GM21526 (cell line): ENCODE measurements around the gene OOSP3.
"Not testable (repeated sequence)": the region's sequence is repeated elsewhere in the genome, so short reads cannot be mapped to it uniquely, and the experiment has no call there.

Experiments used
- ATAC-seq: cut with Tn5 transposase; IDR thresholded peaks from one replicate; pipeline ENCODE4 v1.9.1; 2021; ENCODE audit warnings: moderate library complexity; ENCODE audit not compliant: unreplicated experiment, low FRiP score

The OOSP3 gene

GRCh38 chr11:59878575-59878974 is at the start of gene OOSP3:
Gene OOSP3 (plus strand): TSS chr11:59878782. CDS start chr11:59878809, 27 bp downstream.
- no peak for ATAC-seq

- no peak for ATAC-seq
These were observed 49.2 kb upstream of the OOSP3 start for GRCh38 chr11:59829358-59829757.

- ATAC-seq, result no peak
These were observed 45.0 kb upstream of the OOSP3 start for GRCh38 chr11:59833602-59834001.

GRCh38 chr11:59839615-59840014 is 39.0 kb upstream of the OOSP3 start:
- ATAC-seq, result no peak

DNA sequence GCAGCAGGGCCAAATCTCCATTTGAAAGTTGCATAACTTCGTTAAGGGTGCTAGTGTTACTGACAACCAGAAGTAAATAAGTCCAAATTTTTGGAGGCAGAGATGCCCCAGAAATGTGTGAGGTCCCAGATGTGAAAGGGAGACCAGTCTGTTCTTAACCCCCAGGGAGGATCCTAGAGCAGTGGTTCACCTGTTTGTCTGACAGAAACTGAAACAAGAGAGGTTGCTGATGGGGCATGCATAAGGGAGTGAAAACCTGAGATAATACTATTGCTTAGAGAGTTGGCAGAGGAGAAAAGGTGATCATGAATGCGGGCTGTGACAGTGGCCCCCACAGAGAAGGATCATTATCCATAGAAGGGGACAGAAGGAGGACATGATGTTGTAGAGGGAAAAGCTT is 37.1 kb upstream of the OOSP3 start:
- ATAC-seq, result peak; percentile 66

DNA sequence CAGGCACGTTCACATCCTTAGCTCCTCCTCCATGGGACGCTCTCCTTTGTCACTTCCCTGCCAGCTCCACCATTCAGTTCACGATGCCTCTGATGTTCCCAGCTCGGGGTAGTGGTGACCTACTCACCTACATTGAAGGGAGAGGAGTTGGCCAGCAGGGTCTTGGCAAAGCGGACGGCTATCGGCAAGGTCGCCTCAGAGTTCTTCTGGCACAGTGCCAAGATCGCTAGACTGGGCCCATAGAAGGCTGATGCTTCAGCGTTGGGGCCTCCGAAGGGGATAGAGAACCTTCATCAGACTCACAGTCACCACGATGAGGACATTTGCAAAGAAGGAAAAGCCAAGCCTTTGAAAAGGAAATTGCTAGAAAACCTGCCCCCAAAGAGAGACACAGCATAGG is 36.3 kb upstream of the OOSP3 start:
- no peak for ATAC-seq

GRCh38 chr11:59845399-59845798 is 33.2 kb upstream of the OOSP3 start, which contains the start of gene CBLIF:
Gene CBLIF (minus strand): TSS chr11:59845499. CDS start chr11:59845453, 46 bp downstream.
- ATAC-seq, result no peak

GRCh38 chr11:59846556-59846955 is 32.0 kb upstream of the OOSP3 start:
- ATAC-seq, result no peak

DNA sequence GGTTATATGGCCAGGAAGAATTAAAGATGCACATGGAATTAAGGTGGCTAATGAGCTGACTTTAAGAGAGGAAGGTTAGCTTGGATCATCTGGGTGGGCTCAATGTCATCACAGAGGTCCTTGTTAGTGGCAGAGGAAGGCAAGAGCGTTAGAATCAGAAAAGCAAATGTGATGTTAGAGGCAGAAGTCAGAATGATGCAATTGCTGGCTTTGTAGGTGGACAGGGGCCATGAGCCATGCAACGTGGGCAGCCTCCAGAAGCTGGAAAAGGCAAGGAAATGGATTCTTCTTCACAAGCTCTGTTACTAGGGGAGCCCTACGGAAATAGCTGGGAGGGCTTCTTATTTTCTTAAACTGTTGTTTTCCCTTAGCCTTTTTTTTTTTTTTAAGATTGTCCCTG is 31.0 kb upstream of the OOSP3 start:
- no peak for ATAC-seq

DNA sequence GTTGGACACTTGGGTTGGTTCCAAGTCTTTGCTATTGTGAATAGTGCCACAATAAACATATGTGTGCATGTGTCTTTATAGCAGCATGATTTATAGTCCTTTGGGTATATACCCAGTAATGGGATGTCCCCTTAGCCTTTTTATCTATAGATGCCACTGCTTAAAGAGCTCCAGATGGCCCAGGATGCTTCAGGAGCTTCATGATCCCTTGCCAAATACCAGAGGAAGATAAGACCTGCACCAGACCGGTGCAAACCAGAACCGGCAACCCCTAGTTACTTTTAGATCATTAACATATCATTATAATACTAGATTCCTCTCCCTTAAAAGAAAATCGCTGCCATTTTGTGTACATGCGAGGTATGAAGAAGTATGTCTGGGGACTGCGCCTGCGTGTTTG is 30.1 kb upstream of the OOSP3 start:
- not testable (repeated sequence) for ATAC-seq

- ATAC-seq, result no peak
These were observed 29.5 kb upstream of the OOSP3 start for GRCh38 chr11:59849129-59849528.

GRCh38 chr11:59849551-59849950 is 29.0 kb upstream of the OOSP3 start:
- ATAC-seq, result not testable (repeated sequence)

DNA sequence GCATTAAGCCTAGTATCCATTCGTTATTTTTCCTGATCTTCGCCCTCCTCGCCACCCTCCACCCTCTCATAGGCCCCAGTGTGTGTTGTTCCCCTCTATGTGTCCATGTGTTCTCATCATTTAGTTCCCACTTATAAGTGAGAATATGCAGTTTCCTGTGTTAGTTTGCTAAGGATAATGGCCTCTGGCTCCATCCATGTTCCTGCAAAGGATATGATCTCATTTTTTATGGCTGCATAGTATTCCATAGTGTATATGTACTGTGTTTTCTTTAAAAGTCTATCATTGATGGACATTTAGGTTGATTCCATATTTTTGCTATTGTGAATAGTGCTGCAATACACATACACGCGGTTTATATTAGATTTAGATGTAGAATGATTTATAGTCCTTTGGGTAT is 27.2 kb upstream of the OOSP3 start:
- not testable (repeated sequence) for ATAC-seq

DNA sequence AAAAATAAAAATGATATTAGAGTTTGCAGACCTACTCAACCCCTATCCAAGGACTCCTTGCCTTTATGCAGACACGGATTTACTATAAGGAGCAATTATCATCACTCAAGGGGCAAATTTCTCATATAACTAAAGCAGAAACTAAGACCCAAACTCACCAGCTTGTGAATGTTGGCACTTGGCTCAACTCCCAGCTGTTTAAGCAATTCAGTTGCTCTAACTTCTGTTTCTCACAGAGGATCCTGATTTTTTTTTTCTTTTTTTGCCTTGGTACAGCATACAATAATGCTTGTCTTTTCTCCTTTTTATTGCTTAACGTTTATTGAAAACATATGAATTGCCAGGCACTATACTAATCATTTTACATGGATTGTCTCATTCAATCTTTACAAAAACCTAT is 23.7 kb upstream of the OOSP3 start:
- no peak for ATAC-seq

DNA sequence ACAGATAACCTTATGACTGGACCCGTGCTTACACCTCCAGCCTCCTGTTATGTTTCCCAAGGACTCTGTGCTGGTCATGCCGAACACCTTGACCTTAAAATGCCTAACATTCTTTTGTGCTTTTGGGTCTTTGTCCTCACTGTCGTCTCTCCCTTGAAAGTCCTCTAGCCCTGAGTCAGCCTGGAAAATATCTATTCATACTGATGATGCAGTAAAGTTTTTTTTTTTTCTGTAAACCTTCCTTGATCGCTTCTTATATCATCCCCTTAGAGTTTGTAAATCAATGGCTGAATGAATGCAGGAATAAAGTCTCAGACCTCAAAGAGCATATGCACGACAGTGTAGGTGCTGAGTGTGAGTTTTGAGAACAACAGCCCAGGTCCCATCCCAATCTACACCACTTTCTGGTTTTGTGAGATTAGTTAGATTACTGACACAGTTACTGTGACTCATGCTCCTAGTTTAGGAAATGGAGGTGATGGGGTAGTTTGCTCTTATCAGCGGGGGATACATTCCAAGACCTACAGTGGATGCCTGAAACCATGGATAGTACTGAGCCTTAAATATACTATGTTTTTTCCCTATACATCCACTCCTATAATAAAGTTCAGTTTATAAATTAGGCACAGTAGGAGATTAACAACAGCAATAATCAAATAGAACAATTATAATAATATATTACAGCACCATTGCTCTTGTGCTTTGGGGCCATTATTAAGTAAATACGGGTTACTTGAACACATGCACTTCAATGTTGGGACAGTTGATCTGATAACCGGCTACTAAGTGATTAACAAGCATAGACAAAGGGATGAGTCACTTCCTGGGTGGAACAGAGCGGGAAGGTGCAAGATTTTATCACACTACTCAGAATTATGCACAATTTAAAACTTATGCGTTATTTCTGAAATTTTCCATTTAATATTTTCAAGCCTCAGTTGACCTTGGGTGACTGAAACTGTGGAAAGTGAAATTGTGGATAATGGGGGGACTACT is 20.8 kb upstream of the OOSP3 start:
- ATAC-seq, result no peak

DNA sequence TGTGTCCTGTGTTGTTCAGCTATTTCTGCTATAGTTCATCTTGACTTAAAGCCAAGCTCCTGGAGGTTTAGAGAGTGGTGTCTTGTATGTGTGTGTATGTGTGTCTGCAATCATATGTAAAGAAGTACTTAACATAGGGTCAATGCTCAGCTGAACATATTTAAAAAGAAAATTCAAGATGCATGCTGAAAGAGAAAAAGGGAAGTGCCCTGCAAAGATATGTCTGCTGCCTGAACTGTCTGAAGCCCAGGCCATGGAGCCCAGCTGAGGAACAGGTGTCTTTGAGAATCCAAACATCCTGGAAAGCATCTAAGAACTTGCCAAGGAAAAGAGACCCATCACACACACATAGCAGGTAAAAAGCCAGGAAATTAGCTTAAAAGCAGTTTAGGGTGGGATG is 18.9 kb upstream of the OOSP3 start:
- no peak for ATAC-seq

- no peak for ATAC-seq
These were observed 16.3 kb upstream of the OOSP3 start for GRCh38 chr11:59862252-59862651.

- ATAC-seq, result no peak
These were observed 13.6 kb upstream of the OOSP3 start for GRCh38 chr11:59865031-59865430.

- no peak for ATAC-seq
These were observed 12.2 kb upstream of the OOSP3 start, which contains the start of gene TCN1 for GRCh38 chr11:59866397-59866796. Gene TCN1 (minus strand): TSS chr11:59866487. CDS start chr11:59866470, 17 bp downstream.

- no peak for ATAC-seq
These were observed 11.7 kb upstream of the OOSP3 start for GRCh38 chr11:59866836-59867235.

DNA sequence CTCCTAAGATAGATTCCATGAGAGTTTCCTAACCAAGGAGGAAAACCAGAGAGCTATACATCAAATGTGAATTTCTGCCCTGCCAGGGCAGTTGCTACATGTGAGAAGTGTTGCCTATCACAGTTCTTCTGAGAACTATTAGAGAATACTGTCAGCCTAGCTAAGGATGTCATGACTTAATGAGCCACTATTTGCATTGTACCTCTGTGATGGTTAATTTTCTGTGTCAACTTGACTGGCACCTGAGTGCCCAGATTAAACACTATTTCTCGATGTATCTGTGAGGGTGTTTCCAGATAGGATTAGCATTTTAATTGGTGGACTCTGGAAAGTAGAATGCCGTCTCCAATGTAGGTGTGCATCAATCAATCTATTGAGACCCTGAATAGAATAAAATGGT is 10.6 kb upstream of the OOSP3 start:
- ATAC-seq, result no peak

DNA sequence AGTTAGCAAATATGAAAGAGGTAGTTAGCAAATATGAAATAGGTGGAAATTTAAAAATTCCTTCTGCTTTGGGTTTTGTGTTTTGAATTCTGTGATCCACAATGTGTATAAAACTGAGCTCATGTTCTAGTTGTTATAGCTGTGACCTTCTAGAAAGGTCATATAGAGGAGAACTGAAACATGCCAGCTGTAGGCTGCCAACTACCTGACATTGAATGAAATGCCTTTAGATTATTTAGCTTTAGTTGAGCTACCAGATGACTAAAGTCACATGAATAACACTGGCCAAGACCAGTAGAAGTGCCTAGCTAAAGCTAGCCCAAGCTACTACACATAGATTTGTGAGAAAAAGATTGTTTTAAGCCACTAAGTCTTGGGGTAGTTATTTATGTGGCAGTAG is 6.5 kb upstream of the OOSP3 start:
- no peak for ATAC-seq
